GM19328 (cell line): ENCODE measurements around the gene GGT6.

Experiments
- ATAC-seq: cut with Tn5 transposase; IDR thresholded peaks from one replicate; pipeline ENCODE4 v1.9.1; 2021; ENCODE audit warnings: mild to moderate bottlenecking, moderate library complexity; ENCODE audit not compliant: unreplicated experiment

The GGT6 gene

DNA sequence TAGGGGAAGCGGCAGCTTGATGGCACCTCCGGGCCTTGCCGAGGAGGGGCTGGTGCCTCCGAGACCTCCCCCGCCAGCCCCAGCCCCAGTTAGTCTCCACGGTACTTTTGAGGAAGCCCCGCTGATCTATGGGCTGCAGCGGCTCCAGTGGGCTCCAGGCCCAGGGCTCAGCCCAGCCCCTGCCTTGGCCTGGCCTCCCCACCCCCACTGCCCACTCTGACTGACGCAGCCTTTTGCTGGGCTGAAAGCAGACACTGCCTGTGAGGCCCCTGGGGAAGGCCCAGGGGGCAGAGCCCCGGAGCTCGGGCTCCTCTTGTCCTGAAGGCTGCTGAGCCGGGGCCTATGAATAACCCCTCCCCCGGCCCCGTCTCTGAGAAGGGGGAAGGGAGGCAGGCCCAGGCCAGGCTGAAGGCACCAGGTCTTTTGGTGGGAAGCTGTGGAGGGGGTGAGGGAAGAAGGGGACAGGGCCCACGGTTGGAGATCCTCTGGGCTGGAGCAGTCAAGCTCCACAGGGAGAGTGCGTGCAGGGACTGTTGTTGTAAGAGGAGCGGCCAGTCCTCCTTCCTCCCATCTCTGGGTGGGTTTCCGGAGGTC, 16.4 kb upstream of the GGT6 start:
- no peak for ATAC-seq

DNA sequence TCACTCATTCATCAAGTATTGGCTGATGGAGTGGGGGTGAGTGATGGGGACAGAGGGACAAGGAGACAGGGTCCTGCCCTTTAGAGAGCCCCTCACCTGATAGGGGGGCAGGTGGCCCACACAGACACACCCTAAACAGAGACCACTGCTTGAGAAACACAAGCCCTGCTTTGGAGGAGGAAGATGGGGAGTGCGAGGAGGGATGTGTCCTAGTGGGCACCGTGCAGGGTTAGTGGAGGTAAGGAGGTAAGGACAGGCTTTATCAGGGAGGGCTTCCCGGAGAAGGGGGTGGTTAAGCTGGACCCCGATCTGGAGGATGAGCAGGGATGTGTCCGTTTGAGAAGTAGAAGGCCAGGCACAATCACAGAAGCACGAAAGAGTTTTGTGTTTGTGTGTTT, 15.8 kb upstream of the GGT6 start:
- ATAC-seq, result no peak

GRCh38 chr17:4574448-4575045, 14.2 kb upstream of the GGT6 start:
- ATAC-seq, result no peak

DNA sequence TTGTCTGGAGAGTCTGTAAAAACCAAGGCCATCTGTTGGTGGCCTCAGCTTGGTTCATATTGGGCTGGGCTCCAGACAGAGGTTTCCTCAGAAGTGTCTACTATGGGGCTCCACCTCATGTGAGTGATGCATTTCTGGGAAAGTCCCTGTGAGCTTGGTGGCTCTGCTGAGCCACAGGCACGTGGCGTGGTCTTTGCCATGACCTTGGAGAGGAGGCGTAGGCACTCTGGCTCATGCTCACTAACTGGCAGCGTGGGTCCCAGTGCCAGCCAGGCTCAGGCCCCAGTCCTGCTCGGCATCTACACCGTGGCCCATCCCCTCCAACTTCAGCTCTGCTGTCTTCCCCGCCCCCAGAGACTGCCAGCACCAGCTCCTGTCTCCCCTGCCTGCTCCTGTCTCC, 13.3 kb upstream of the GGT6 start:
- ATAC-seq, result no peak

- ATAC-seq, result no peak
These were observed 12.7 kb upstream of the GGT6 start for GRCh38 chr17:4573115-4573514.

DNA sequence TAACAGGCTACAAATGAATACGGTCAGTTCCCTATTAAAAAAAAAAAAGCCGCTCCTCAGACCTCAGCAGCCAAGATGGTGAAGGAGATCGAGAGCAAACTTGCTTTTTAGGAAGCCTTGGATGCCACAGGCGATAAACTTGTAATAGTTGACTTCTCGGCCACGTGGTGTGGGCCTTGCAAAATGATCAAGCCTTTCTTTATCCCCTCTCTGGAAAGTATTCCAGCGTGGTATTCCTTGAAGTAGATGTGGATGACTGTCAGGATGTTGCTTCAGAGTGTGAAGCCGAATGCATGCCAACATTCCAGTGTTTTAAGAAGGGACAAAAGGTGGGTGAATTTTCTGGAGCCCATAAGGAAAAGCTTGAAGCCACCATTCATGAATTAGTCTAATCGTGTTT, 11.8 kb upstream of the GGT6 start:
- no peak for ATAC-seq

GRCh38 chr17:4569591-4569990, 9.2 kb upstream of the GGT6 start:
- no peak for ATAC-seq

DNA sequence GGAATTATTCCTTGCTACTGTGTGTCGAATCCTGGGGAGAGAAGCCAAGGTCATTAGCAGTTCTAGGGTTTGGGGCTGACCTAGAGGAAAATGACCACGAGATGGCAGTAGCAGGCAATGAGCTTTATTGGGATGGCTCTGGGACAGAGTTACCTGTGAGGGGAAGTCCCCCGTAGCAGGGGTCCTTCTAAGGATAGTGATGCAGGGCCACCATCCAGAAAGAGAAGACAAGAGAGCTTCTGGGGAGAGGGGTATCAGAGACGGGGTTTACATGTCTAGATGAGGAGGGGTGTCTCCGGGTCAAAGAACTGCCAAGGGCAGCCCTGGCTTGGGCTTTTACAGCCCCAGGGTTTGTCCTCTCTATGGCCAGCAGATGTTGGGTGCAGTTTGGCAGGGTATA, 6.4 kb upstream of the GGT6 start:
- no peak for ATAC-seq

GRCh38 chr17:4565209-4566141, 5.1 kb upstream of the GGT6 start:
- ATAC-seq, result no peak

- no peak for ATAC-seq
These were observed 1.9 kb upstream of the GGT6 start for GRCh38 chr17:4562015-4562969.

DNA sequence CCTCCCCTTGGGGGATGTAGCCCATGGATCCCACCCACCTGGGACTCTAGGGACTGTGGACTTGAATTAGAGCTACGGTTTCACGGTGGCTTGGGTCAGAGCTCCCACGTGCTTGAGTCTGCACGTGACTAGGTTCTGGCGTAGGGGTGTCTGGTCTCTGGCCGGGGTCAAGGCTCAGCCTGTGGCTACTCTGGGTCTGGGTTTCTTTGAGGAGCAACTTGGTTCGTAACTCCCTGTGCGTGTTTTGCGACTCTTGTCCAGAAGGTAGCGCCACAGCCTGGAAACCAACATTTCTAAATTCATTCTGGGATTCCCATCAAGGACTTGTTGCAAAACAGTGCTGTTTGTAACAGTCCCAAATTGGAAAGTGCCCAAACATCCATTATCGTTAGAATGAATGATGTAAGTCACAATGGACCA, 470 bp upstream of the GGT6 start:
- no peak for ATAC-seq

DNA sequence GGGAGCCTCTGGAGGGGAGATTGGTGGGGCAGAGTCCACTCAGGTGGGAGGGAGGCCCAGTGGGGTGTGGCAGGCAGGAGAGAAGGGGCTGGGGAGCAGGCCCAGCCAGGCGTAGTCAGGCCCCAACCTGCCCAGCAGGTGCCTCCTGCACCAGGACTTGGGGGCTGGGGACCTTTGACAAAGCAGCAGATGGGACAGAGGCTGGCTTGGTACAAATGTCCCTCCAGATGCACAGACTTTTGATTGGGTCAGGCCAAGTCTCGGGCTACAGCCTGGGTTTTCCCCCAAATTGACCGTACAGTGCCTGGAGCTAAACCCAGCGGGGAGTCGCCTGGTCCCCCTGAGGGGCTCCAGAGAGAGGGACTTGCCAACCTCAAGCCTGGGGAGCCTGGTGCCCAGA, 411 bp downstream of the GGT6 start:
- ATAC-seq, result no peak

- ATAC-seq, result no peak
These were observed 1.1 kb downstream of the GGT6 start for GRCh38 chr17:4559139-4559791.

- ATAC-seq, result no peak
These were observed 1.9 kb downstream of the GGT6 start for GRCh38 chr17:4558347-4558971.

DNA sequence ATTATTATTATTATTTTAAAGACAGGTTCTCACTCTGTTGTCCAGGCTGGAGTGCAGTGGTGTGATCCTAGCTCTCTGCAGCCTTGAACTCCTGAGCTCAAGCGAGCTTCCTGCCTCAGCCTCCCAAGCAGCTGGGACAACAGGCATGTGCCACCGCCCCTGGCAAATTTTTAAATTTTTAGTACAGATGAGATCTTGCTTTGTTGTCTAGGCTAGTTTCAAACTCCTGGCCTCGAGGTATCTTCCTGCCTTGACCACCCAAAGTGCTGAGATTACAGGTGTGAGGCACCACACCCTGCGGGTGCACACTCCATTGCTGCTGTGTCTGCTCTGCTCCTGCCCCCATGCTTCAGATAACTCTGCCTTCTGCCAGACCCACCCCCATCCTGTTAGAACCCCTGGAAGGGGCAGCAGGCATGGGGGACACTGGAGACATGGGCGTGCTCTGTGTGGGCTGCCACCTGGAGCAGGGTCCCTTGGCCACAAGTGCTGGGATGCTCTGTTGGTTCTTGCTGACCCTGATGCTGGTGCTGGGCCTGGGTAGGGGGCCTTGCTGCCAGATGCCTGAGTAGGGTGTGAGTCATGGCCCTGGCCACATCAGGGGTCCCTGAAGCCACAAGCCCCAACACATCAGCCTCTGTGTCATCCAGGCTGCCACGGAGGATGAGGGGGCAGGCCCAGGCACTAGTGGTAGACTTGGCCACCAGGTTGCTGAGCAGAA, 2.6 kb downstream of the GGT6 start:
- ATAC-seq, result no peak

GRCh38 chr17:4556996-4557395, 3.4 kb downstream of the GGT6 start:
- ATAC-seq, result no peak

GRCh38 chr17:4555873-4556759, 4.3 kb downstream of the GGT6 start:
- no peak for ATAC-seq
